Activated CD4-positive, alpha-beta memory T cell treated with anti-CD3 and anti-CD28 coated beads for 36 hours (primary cell): ENCODE results near the gene TCF7L2. TPM values are rescaled to one million over a fixed set of nuclear protein-coding genes. Genes with fewer than 3 reads are reported as not detected.

Experiments
- CTCF ChIA-PET: fragments of 350-600 bp; sonication (Branson Sonifier 250); formaldehyde crosslinking; loops from one replicate; lab custom pipeline; 2021; ENCODE audit warnings: antibody characterized with exemption, inconsistent platforms; lab: Charles Lee
- POLR2A ChIA-PET: fragments of 350-600 bp; sonication (Branson Sonifier 250); formaldehyde crosslinking; loops from one replicate; lab custom pipeline; 2021; ENCODE audit warnings: antibody characterized with exemption; lab: Charles Lee
- DNase-seq: peaks from one replicate; pipeline ENCODE4 v3.0.0-alpha.2; 2020
- H3K27ac Mint-ChIP-seq: one replicate; pipeline ENCODE4 v1.8.0; 2021; ENCODE audit warnings: mixed read lengths
- H3K27me3 Mint-ChIP-seq: one replicate; pipeline ENCODE4 v1.8.0; 2021; ENCODE audit warnings: mixed read lengths
- H3K36me3 Mint-ChIP-seq: one replicate; pipeline ENCODE4 v1.8.0; 2021; ENCODE audit warnings: mixed read lengths
- H3K4me1 Mint-ChIP-seq: one replicate; pipeline ENCODE4 v1.8.0; 2021; ENCODE audit warnings: low read depth, mixed read lengths
- H3K4me3 Mint-ChIP-seq: one replicate; pipeline ENCODE4 v1.8.0; 2021; ENCODE audit warnings: mild to moderate bottlenecking, mixed read lengths
- H3K9me3 Mint-ChIP-seq: one replicate; pipeline ENCODE4 v1.8.0; 2021; ENCODE audit warnings: mixed read lengths
- intact Hi-C: fragments of 100-400 bp; cut with micrococcal nuclease; formaldehyde crosslinking; loops from one replicate; pipeline ENCODE4 v1.15.1; 2023
- total RNA-seq, 2 experiments: library from RNA; stranded (reverse); gene quantifications; one replicate each; pipeline ENCODE4 v1.2.3, GENCODE V29; 2021

TCF7L2 gene
- total RNA-seq, 2 experiments from 2014 or later, result 0.71 to 1.5 TPM

DNA sequence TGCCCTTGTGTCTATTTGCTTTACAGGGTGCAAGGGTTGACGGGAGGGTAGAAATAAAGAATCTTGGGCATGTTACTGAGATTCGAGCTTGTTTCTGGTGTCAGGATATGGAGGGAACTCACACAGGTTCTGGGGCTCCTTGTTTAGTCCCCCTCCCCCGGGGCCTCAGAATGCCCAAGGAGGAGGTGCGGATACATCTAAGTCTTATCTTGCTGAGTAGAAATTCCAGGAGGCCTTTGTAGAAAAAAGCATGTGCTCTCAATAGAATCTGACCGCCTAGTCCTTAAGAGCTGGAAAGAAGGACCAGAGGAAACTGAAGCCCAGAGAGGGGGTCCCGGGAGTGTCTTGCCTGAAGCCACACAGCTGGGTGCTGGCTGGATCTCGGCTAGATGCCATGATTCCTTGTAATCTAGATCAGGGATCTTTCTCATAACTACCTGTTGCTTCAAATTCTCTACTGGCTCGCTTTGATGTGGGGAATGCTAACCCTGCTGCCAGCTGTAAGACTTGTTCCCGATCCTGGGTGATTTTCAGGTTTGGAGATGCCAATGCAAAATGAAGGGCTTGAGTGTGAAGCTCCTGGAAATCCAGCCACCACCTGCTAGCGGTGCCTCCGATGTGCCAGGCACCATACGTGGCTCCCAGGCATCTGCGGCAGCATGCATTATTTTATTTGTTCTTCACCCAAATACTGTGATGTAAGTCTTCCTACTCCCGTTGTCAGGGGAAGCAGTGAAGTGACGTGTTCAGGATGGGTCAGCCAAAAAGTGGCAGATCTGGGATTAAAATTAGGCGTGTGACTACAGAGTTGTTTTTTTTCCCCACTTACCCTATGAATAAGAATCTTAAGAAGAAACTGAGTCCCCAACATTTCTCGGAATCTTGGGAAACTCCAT is 226.0 kb downstream of the TCF7L2 start:
- POLR2A ChIA-PET, result no interaction called here
- no peak for DNase-seq
- intact Hi-C loops, result no loop called here
- no peak overlapping the region for H3K27ac Mint-ChIP-seq
- H3K27me3 Mint-ChIP-seq, result peaks cover 3% of the 10 kb centered on the region
- no peaks in the 10 kb centered on the region for H3K9me3 Mint-ChIP-seq
- H3K4me1 Mint-ChIP-seq, result no peaks in the 10 kb centered on the region
- H3K36me3 Mint-ChIP-seq, result no peaks in the 10 kb centered on the region
- no peak overlapping the region for H3K4me3 Mint-ChIP-seq
- CTCF ChIA-PET, result no interaction called here

DNA sequence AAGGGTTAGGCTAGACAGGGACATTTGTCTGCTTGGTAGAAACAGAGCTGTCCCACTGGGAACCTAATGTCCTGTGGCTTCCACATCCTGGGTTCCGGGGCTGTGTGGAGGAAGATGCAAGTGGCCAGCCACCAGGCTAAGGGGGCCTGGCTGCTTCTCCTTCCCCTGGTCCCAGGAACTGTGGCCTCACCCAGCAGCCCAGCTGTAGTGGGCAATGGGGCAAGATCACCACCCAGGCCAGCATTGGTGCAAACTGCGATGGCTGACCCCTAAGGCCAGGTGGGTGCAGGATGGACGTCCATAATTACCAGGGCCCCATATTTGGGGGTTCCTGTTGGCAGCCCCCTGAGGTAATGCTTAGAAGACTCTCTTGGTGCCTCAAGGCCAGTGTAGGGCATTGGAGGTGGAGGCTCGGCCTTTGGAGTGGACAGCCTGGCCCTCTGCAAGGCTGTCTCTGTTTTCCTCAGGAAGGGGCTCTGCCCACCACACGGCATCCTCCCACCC is 226.7 kb downstream of the TCF7L2 start:
- Mint-ChIP-seq H3K4me1 (no peaks in the 10 kb centered on the region), H3K9me3 (no peaks in the 10 kb centered on the region), H3K36me3 (no peaks in the 10 kb centered on the region), H3K27ac (no peak overlapping the region), H3K4me3 (no peak overlapping the region), H3K27me3 (peaks cover 3% of the 10 kb centered on the region)
- CTCF ChIA-PET, result no interaction called here
- DNase-seq, result no peak
- POLR2A ChIA-PET, result no interaction called here
- intact Hi-C loops, result no loop called here

DNA sequence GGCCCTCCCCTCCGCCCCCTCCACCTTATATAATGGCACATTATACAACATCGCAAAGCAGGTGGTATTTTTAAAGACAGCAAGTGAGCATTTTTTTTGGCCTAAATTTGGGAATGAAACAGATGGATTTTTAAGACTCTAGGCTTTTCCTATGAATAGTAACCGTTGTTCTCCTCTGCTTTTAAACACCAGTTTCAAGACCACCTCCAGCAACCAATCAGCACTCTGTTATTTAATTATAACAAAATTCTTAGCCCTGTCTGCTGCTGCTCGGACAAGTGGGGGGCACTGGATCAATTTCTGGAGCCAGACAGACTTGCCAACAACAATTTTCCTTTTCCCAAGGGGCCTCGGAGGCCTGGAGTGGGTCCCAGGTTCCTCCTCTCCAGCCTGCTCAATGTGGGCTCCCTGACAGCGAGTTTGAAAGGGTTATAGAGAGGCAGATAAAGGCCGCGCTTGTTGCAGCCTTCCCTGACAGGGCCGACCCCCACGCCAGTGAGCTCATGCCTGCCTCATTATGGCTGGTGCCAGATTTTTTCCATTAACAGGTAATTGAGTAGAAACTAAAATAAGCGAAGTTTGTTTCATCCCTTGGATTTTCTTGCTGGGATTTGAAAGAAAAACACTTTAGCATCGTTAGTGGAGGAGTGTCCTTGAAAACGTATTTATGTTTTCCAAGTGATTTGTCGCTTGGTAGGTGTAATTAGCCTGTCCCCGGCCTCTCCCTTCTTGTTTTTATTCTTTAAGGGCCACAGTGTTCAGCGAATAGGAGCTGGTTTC is 227.3 kb downstream of the TCF7L2 start:
- POLR2A ChIA-PET, result no interaction called here
- H3K27me3 Mint-ChIP-seq, result no peaks in the 10 kb centered on the region
- CTCF ChIA-PET, result no interaction called here

DNA sequence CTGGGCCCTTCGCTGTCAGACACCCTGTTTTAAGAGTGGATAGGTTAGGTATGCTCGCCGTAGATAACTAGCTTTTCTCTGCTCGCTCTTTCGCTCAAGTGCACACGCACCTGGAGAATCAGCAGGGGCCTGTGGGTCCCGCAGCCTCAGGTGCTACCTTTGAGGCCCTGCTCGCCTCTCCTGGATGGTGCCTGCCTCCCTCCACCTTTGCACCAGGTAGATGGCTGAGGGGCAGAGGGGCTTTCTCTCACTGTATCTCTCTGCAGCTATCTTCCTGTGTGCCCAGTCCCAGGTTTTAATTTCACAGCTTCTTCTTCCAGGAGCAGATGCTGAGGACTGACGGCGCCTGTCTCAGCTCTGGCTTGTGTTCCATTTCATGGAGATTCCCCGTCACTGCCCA is 227.9 kb downstream of the TCF7L2 start:
- CTCF ChIA-PET, result no interaction called here
- Mint-ChIP-seq H3K9me3 (no peaks in the 10 kb centered on the region), H3K4me3 (no peak overlapping the region), H3K27me3 (no peaks in the 10 kb centered on the region), H3K36me3 (no peaks in the 10 kb centered on the region), H3K27ac (no peak overlapping the region), H3K4me1 (no peaks in the 10 kb centered on the region)
- POLR2A ChIA-PET, result no interaction called here
- DNase-seq, result no peak
- intact Hi-C loops, result no loop called here

More for the DNA sequence above, 227.3 kb downstream of the TCF7L2 start:
- Mint-ChIP-seq H3K36me3 (no peaks in the 10 kb centered on the region), H3K9me3 (no peaks in the 10 kb centered on the region), H3K27ac (no peak overlapping the region), H3K4me1 (no peaks in the 10 kb centered on the region), H3K4me3 (no peak overlapping the region)
- no peak for DNase-seq
- intact Hi-C loops, result no loop called here

DNA sequence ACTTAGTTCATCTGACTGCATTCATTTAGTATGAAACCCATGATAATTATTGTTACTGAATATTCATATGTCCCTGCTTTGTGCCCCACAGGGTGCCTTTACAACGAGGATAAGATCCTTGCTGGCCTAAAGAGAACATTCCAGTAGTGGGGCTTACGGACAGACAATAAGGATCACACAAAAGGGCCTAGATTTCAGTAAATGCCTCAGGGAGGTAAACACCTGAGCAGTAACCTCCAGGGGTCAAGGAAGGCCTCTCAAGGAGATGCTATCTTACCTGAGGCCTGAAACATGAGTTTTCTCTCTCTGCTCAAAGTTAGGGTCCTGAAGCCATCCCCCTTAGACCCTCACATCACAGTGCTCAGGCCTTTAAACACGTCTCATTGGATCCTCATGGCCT is 228.7 kb downstream of the TCF7L2 start:
- CTCF ChIA-PET, result no interaction called here
- H3K4me3 Mint-ChIP-seq, result no peak overlapping the region
- intact Hi-C loops, result no loop called here
- H3K27ac Mint-ChIP-seq, result no peak overlapping the region
- no peaks in the 10 kb centered on the region for H3K36me3 Mint-ChIP-seq
- no peaks in the 10 kb centered on the region for H3K9me3 Mint-ChIP-seq
- POLR2A ChIA-PET, result no interaction called here
- no peak for DNase-seq
- no peaks in the 10 kb centered on the region for H3K27me3 Mint-ChIP-seq
- H3K4me1 Mint-ChIP-seq, result no peaks in the 10 kb centered on the region

DNA sequence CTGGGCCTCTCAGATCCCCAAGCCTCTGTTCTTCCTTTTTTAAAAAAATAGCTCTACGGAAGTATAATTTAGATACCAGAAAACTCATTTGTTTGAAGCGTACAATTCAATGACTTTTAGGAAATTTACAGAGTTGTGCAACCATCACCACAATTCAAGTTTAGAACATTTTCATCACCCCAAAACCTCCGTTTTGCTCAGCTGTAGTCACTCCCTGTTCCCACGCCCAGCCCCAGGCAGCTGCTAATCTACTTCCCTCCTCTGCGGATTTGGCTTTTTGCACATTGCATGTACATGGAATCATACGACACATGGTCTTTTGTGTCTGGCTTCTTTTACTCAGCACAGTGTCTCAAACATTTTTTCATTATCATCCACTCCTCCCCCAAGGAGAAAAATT is 229.2 kb downstream of the TCF7L2 start:
- CTCF ChIA-PET, result no interaction called here
- intact Hi-C loops, result no loop called here
- no peaks in the 10 kb centered on the region for H3K9me3 Mint-ChIP-seq
- no peaks in the 10 kb centered on the region for H3K4me1 Mint-ChIP-seq
- POLR2A ChIA-PET, result no interaction called here
- H3K27ac Mint-ChIP-seq, result no peak overlapping the region
- no peak for DNase-seq
- no peaks in the 10 kb centered on the region for H3K36me3 Mint-ChIP-seq
- no peak overlapping the region for H3K4me3 Mint-ChIP-seq
- H3K27me3 Mint-ChIP-seq, result no peaks in the 10 kb centered on the region

DNA sequence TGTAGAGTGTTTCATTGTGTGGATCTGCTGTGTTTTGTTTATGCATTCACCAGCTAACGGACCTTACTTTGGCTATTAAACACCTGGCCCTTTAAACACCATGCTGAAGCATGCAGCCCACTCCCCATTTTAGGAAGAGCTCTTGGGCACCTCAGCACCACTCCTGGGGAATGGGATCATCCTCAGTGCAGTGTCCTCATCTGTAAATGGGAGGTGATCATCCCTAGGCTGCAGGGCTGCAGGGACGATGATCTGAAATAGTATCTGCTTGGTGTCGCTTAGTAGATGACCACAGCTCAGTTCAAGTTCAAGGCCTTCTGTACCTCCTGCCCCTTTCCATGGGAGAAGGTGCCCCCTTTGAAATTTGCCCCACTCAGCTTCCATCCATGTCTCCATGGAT is 229.9 kb downstream of the TCF7L2 start:
- no peaks in the 10 kb centered on the region for H3K9me3 Mint-ChIP-seq

DNA sequence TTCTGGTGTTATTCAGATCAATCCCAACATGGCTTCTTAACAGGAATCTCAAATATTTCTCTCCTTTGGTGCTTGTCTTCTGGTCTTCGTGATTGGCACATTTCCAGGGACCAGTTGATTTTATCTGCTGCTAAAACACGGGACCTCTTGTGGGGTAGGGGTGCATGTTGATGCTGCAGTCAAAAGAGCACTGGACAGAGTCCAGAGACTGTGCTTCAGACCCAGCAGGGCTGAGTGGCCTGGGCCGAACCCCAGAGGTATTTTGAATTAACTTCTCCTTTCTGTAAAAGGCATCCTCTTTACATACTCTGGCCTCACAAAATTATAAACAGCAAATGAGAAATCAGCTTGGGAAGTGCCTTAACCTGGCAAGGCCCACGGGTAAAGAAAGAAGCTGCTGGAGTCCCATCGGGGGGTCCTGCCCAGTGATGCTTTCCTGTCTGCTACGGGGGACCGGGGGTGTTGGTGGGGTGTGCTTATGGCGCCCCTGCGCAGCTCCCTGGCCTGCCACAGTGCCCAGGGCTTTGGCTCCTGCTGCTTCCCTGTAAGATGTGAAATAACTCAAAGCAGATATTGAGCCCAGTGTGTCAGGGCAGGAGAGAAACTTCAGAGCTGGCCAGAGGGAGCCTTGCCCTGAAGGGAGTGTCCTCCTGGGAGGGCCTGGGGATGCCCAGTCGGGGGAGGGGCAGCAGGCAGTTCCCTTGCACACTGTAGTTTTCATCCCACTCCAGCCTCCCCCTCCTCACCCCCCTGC is 230.5 kb downstream of the TCF7L2 start:
- Mint-ChIP-seq H3K4me3 (no peak overlapping the region), H3K36me3 (no peaks in the 10 kb centered on the region), H3K9me3 (no peaks in the 10 kb centered on the region), H3K27me3 (no peaks in the 10 kb centered on the region), H3K27ac (no peak overlapping the region), H3K4me1 (no peaks in the 10 kb centered on the region)
- CTCF ChIA-PET, result no interaction called here
- intact Hi-C loops, result no loop called here
- POLR2A ChIA-PET, result no interaction called here
- no peak for DNase-seq

More for the DNA sequence above, 229.9 kb downstream of the TCF7L2 start:
- Mint-ChIP-seq H3K36me3 (no peaks in the 10 kb centered on the region), H3K27me3 (no peaks in the 10 kb centered on the region), H3K27ac (no peak overlapping the region), H3K4me3 (no peak overlapping the region), H3K4me1 (no peaks in the 10 kb centered on the region)
- POLR2A ChIA-PET, result no interaction called here
- CTCF ChIA-PET, result no interaction called here
- DNase-seq, result no peak
- intact Hi-C loops, result no loop called here

DNA sequence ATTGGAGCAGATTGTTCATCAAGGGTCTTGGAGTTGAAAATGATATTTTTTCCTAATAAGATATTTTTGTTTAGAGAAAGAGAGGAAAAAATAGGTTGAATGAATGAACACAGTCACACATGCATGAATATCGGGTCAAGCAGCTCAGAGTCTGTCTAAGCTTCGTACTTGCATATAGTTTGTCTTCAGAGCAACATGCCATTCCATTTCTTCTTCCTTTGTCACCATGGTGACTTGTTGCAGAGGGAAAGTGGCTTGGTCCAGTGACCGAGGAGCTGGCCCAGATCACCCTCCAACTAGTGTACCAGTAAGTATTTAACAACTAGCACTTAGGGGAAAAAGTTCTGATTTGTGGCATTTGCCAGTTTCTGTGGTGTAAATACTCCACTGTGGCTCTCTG is 232.1 kb downstream of the TCF7L2 start:
- no peak for DNase-seq
- Mint-ChIP-seq H3K36me3 (no peaks in the 10 kb centered on the region), H3K4me1 (no peaks in the 10 kb centered on the region), H3K4me3 (no peak overlapping the region), H3K27me3 (peaks cover 1% of the 10 kb centered on the region), H3K27ac (no peak overlapping the region), H3K9me3 (no peaks in the 10 kb centered on the region)
- intact Hi-C loops, result no loop called here
- ChIA-PET POLR2A (no interaction called here), CTCF (no interaction called here)

DNA sequence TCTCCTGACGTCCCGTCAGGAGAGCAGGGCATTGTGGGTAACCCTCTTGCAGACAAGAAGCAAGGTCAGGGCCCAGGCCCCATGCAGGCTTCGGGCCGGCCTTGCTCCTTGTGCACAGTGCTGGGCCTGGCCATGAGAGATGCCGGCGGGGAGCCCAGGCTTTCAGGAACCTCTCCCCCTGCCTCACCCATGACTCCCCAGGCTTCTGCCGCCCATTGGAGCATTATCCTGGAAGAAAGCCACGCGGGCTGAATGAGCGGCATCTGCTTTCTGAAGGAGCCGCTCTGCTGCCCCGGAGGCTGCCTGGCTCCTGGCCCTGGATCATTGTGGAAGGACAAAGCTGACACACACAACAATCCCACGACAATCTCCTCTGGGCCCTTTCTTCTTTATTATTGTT is 233.5 kb downstream of the TCF7L2 start:
- no peak for DNase-seq
- H3K4me1 Mint-ChIP-seq, result no peaks in the 10 kb centered on the region
- no peaks in the 10 kb centered on the region for H3K36me3 Mint-ChIP-seq
- H3K27ac Mint-ChIP-seq, result no peak overlapping the region
- intact Hi-C loops, result no loop called here
- ChIA-PET POLR2A (no interaction called here), CTCF (no interaction called here)
- no peaks in the 10 kb centered on the region for H3K9me3 Mint-ChIP-seq
- no peak overlapping the region for H3K4me3 Mint-ChIP-seq
- peaks cover 1% of the 10 kb centered on the region for H3K27me3 Mint-ChIP-seq

DNA sequence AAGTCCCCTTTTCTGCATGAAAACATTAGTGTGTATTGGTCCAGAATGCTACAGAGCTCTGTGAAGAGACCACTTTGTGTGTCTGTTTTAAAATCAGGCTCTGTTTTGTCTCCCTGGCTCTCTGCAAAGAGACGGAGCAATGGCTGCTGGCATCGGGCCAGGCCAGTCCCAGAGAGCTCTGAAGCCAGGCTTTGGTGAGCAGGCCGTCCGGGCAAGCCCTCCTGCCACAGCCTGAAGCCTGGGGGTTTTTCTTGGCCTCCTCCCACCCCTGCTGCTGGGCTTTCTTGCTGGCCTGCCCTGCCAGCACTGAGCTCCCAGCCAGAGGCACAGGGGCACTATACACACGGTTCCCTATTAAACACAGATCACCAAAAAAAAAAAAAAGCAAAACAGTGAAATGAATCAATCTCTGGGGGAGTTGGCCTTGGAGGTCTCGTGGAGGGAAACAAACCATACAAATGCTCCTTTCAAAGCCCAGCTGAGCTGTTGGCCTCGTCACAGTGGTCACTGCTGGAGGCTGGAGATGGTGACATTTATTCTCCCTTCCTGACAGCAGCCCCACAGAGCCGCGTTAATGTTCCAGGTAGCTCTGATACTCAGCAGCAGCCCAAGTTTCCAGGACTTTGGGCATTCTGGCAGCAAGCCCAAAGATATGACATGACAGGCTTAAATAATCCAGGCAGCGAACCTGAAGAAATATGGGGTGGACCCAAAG is 237.2 kb downstream of the TCF7L2 start:
- POLR2A ChIA-PET, result no interaction called here

More for the DNA sequence above, 237.2 kb downstream of the TCF7L2 start:
- H3K9me3 Mint-ChIP-seq, result no peaks in the 10 kb centered on the region
- H3K4me1 Mint-ChIP-seq, result no peaks in the 10 kb centered on the region
- intact Hi-C loops, result no loop called here
- H3K27ac Mint-ChIP-seq, result no peak overlapping the region
- peaks cover 4% of the 10 kb centered on the region for H3K27me3 Mint-ChIP-seq
- CTCF ChIA-PET, result no interaction called here
- no peaks in the 10 kb centered on the region for H3K36me3 Mint-ChIP-seq
- H3K4me3 Mint-ChIP-seq, result no peak overlapping the region
- no peak for DNase-seq
